ENCODE measurements around the gene CLECL1. TPM values are rescaled to one million over a fixed set of nuclear protein-coding genes. Genes with fewer than 3 reads are reported as not detected.
"Not testable (repeated sequence)": the region's sequence is repeated elsewhere in the genome, so short reads cannot be mapped to it uniquely, and the experiment has no call there.

The CLECL1 gene
- total and polyA plus RNA-seq, 10 donors = 6.3 to 103 (median 14.5) TPM

DNA sequence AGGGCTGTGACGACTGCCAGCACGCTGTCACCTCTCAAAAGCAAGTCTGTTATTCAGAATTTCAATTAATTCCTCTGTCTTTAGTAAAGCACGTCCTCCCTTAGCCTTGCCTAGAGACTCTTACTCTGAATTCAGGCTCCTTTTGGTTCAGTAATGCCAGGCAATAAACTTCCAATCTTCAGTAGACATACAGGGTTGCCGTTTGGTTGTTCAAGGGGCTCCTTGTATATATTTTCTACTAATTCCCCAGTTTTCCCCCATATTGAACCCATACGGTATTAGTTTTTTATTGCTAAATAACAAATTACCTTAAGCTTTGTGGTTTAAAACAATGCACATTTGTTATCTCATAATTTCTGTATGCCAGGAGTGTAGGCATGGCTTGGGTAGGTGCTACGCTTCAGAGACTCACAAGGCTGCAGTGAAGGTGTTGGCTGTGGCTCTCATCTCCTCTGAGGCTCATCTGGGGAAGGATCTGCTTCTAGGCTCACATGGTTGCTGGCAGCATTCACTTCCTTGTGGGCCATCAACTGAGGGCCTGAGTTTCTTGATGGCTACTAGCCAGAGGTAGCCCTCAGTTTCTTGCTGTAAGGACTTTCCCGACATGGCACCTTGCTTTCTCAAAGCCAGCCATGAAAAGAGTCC is 7.3 kb upstream of the CLECL1 start:
- H3K27ac ChIP-seq = peak overlapping the region in 7 of 8 donors; percentile 52 to 89 (median 78)
- H3K36me3 ChIP-seq = no peaks in the 10 kb centered on the region
- TF ChIP-seq POLR2AphosphoS5 (IDR thresholded peaks at IDR 0.05) = peak in 2 of 3 donors; percentile 44 to 81
- TF ChIP-seq, protein P1, sequence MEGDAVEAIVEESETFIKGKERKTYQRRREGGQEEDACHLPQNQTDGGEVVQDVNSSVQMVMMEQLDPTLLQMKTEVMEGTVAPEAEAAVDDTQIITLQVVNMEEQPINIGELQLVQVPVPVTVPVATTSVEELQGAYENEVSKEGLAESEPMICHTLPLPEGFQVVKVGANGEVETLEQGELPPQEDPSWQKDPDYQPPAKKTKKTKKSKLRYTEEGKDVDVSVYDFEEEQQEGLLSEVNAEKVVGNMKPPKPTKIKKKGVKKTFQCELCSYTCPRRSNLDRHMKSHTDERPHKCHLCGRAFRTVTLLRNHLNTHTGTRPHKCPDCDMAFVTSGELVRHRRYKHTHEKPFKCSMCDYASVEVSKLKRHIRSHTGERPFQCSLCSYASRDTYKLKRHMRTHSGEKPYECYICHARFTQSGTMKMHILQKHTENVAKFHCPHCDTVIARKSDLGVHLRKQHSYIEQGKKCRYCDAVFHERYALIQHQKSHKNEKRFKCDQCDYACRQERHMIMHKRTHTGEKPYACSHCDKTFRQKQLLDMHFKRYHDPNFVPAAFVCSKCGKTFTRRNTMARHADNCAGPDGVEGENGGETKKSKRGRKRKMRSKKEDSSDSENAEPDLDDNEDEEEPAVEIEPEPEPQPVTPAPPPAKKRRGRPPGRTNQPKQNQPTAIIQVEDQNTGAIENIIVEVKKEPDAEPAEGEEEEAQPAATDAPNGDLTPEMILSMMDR (IDR thresholded peaks at IDR 0.05 in 8 of 11, conservative IDR thresholded peaks at IDR 0.05 in 3 of 11) = no peak
- peak overlapping the region in 3 of 8 donors; percentile 29 to 56 (median 36) for H3K4me3 ChIP-seq
- intact Hi-C loops (cut with DNase I; ENCODE audit: low total_unique reads) = no loop called here
- no peaks in the 10 kb centered on the region for H3K27me3 ChIP-seq (replicated peaks in 1 of 7)
- WGBS, 5 donors = 73 to 84% (median 81%) methylated on average over 7 of the region's 7 CpGs
- H3K9me3 ChIP-seq = no peaks in the 10 kb centered on the region
- peak; percentile 78 for DNase-seq
- peaks cover 22 to 79% (median 61%) of the 10 kb centered on the region in 6 donors for H3K4me1 ChIP-seq

DNA sequence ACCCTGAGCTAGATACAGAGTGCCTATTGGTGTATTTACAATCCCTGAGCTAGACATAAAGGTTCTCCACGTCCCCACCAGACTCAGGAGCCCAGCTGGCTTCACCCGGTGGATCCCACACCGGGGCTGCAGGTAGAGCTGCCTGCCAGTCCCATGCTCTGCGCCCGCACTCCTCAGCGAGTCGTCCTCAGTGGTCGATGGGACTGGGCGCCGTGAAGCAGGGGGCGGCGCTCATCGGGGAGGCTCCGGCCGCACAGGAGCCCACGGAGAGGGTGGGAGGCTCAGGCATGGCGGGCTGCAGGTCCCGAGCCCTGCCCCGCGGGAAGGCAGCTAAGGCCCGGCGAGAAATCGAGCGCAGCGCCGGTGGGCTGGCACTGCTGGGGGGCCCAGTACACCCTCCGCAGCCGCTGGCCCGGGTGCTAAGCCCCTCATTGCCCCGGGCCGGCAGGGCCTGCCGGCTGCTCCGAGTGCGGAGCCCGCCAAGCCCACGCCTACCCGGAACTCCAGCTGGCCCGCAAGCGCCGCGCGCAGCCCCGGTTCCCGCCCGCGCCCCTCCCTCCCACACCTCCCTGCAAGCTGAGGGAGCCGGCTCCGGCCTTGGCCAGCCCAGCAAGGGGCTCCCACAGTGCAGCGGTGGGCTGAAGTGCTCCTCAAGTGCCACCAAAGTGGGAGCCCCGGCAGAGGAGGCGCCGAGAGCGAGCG is 6.7 kb upstream of the CLECL1 start:
- H3K9me3 ChIP-seq; H3K27me3 ChIP-seq (replicated peaks in 1 of 7); intact Hi-C loops (cut with DNase I; ENCODE audit: low total_unique reads); H3K36me3 ChIP-seq: not testable (repeated sequence)
- DNase-seq = peak; percentile 91
- 74 to 97% (median 82%) methylated on average over 24 to 54 of the region's 54 CpGs for WGBS, 5 donors
- H3K4me1 ChIP-seq = peaks cover 22 to 82% (median 61%) of the 10 kb centered on the region in 6 donors
- peak overlapping the region in 7 of 8 donors; percentile 52 to 89 (median 78) for H3K27ac ChIP-seq
- TF ChIP-seq POLR2AphosphoS5 (IDR thresholded peaks at IDR 0.05) = peak in 1 of 3 donors; percentile 35
- peak overlapping the region in 3 of 8 donors; percentile 29 to 56 (median 36) for H3K4me3 ChIP-seq

DNA sequence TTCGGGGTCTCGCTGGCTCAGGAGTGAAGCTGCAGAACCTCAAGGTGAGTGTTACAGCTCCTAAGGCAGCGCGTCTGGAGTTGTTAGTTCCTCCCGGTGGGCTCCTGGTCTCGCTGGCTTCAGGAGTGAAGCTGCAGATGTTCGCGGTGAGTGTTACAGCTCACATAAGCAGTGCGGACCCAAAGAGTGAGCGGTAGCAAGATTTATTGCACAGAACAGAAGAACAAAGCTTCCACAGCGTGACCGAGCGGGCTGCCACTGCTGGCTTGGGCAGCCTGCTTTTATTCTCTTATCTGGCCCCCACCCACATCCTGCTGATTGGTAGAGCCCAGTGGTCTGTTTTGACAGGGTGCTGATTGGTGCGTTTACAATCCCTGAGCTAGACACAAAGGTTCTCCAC is 6.0 kb upstream of the CLECL1 start:
- H3K27me3 ChIP-seq (replicated peaks in 1 of 7); intact Hi-C loops (cut with DNase I; ENCODE audit: low total_unique reads); H3K9me3 ChIP-seq; H3K4me3 ChIP-seq; H3K36me3 ChIP-seq: not testable (repeated sequence)
- Histone ChIP-seq H3K27ac (peak overlapping the region in 5 of 8 donors; percentile 77 to 89 (median 83)), H3K4me1 (peaks cover 22 to 82% (median 63%) of the 10 kb centered on the region in 6 donors)
- 83 to 92% (median 87%) methylated on average over 14 of the region's 14 CpGs for WGBS, 5 donors
- DNase-seq = peak; percentile 69

DNA sequence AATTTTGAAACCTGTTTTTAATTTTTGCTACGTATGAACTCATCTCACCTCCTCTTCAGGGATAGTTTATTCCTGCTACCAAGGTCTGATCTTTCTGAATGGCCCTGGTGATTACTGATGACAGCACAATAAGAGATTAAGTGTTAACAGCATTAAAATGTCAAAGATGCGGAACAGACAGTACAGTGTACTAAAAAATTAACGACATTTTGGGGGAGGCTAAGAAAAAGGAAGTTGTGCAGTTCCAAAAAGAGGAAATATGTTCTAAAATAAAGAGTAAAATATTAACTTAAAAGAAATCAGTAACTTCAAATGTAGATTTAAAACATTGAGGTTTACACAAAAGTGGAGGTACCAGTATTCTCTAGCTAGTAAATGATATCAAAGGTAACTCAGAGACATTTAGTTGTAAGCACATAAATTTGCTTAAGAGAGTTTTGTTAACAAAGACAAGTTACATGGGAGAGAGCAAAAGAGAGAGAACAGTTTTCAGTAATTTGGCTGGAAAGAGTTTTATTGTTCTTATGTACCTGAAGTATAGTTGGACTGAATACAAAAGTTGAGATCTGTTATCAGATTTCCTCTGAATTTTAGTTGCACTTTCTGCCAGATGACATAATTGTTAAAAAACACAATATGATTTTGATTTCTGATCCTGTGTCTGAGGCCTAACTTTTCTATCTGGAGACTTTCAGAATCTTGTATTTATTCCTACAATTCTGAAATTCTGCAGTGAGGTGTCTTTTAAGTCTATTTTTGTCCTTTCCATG is 4.2 kb upstream of the CLECL1 start:
- intact Hi-C loops (cut with DNase I; ENCODE audit: low total_unique reads) = no loop called here

More for the DNA sequence above, 4.2 kb upstream of the CLECL1 start:
- H3K27me3 ChIP-seq (replicated peaks in 1 of 7) = no peaks in the 10 kb centered on the region
- H3K36me3 ChIP-seq = no peaks in the 10 kb centered on the region
- TF ChIP-seq POLR2AphosphoS5 (IDR thresholded peaks at IDR 0.05) (no peak), POLR2A (IDR thresholded peaks at IDR 0.05) (no peak)
- TF ChIP-seq, protein P1 (IDR thresholded peaks at IDR 0.05 in 8 of 11, conservative IDR thresholded peaks at IDR 0.05 in 3 of 11) = no peak
- H3K9me3 ChIP-seq = no peaks in the 10 kb centered on the region
- 13 to 26% (median 19%) methylated on average over 3 of the region's 3 CpGs for WGBS, 5 donors
- H3K4me3 ChIP-seq = no peak overlapping the region
- peaks cover 17 to 80% (median 57%) of the 10 kb centered on the region in 6 donors for H3K4me1 ChIP-seq
- no peak for DNase-seq
- H3K27ac ChIP-seq = peak overlapping the region; percentile 68 to 89 (median 78)
